Hepatocyte (in vitro differentiated cells): Measurements from ENCODE around the gene LCN2.

Source experiments
- CTCF ChIP-seq: fragments of 200-600 bp; sonication (generic); IDR thresholded peaks from 2 replicates; pipeline ENCODE4 v1.5.1; 2016; ENCODE audit warnings: antibody characterized with exemption, mild to moderate bottlenecking; ENCODE audit not compliant: poor library complexity
- EZH2 ChIP-seq: fragments of 200-600 bp; sonication (generic); IDR thresholded peaks from 2 replicates; pipeline ENCODE4 v1.6.1; 2016; ENCODE audit warnings: antibody characterized with exemption, mild to moderate bottlenecking, borderline replicate concordance

GRCh38 chr9:128121466-128121810, 27.8 kb upstream of the LCN2 start:
- TF ChIP-seq CTCF (no peak), EZH2 (no peak)
